A549 (cell line): ENCODE results near the gene COMT. TPM values are rescaled to one million over a fixed set of nuclear protein-coding genes. Genes with fewer than 3 reads are reported as not detected.

Source experiments
- ATAC-seq, 2 experiments: fragments of 200-7000 bp in 1 of 2; fragments of >200 bp in 1 of 2; cut with Nextera tagmentation in 1 of 2; cut with Tn5 transposase in 1 of 2; 3 replicates each; pipeline versions ENCODE4 v1.8.0 to v1.9.1; 2018 to 2020; ENCODE audit warnings: mild to moderate bottlenecking in 1 of 2, moderate library complexity in 1 of 2
- CTCF ChIA-PET: fragments of 300-600 bp; sonication (Branson Sonifier 250); formaldehyde crosslinking; extraction: SDS; loops from one replicate; lab custom pipeline; 2021; ENCODE audit warnings: antibody characterized with exemption, inconsistent platforms; lab: Yijun Ruan, JAX
- POLR2A ChIA-PET: fragments of 350-600 bp; formaldehyde crosslinking; extraction: SDS; loops from one replicate; lab custom pipeline; 2021; ENCODE audit warnings: antibody characterized with exemption, inconsistent platforms; lab: Yijun Ruan, JAX
- DNase-seq, 2 experiments: peaks; one replicate each; pipeline versions ENCODE4 v3.0.0 to v3.0.0-alpha.2; 2011 to 2016; ENCODE audit warnings: low read depth in 1 of 2, low spot score in 1 of 2
- FAIRE-seq: peaks from 2 replicates; lab custom pipeline; 2011; peaks lifted over from hg19 to GRCh38; lab: Jason Lieb, UNC
- H3K27ac ChIP-seq, 2 experiments: fragments of >200 bp; sonication (Bioruptor Twin); formaldehyde crosslinking; 3 replicates each; pipeline ENCODE4 v1.5.1; 2016 to 2017
- H3K4me1 ChIP-seq: fragments of >200 bp; sonication (Bioruptor Twin); formaldehyde crosslinking; 3 replicates; pipeline ENCODE4 v1.6.1; 2016
- H3K4me2 ChIP-seq: fragments of >200 bp; sonication (Bioruptor Twin); formaldehyde crosslinking; 3 replicates; pipeline ENCODE4 v1.6.1; 2016
- H3K4me3 ChIP-seq: fragments of >200 bp; sonication (Bioruptor Twin); formaldehyde crosslinking; 3 replicates; pipeline ENCODE4 v1.5.1; 2016
- H3K9me3 ChIP-seq: fragments of >200 bp; sonication (Bioruptor Twin); formaldehyde crosslinking; 3 replicates; pipeline ENCODE4 v1.6.1; 2016
- BHLHE40 ChIP-seq: IDR thresholded peaks from 2 replicates; pipeline ENCODE4 v1.6.1; 2012; ENCODE audit warnings: low read depth, low read length, inconsistent platforms
- CBX2 ChIP-seq: fragments of 200-600 bp; sonication (generic); IDR thresholded peaks from 2 replicates; pipeline ENCODE4 v1.6.1; 2016; ENCODE audit warnings: low read depth, mild to moderate bottlenecking, borderline replicate concordance
- CBX8 ChIP-seq: fragments of 200-600 bp; sonication (generic); IDR thresholded peaks from 2 replicates; pipeline ENCODE4 v1.6.1; 2016
- CHD2 ChIP-seq: fragments of 150-350 bp; IDR thresholded peaks from 2 replicates; pipeline ENCODE4 v1.6.1; 2014; ENCODE audit warnings: low read length; ENCODE audit not compliant: partially characterized antibody
- CHD4 ChIP-seq: fragments of 200-600 bp; sonication (generic); IDR thresholded peaks from 2 replicates; pipeline ENCODE4 v1.6.1; 2016; ENCODE audit warnings: antibody characterized with exemption, mild to moderate bottlenecking, borderline replicate concordance
- EHMT2 ChIP-seq: fragments of 200-600 bp; sonication (generic); IDR thresholded peaks from 2 replicates; pipeline ENCODE4 v1.6.1; 2016; ENCODE audit warnings: antibody characterized with exemption, low read depth, mild to moderate bottlenecking, moderate library complexity
- EP300 ChIP-seq, 2 experiments: fragments of >200 bp; sonication (Bioruptor Twin); formaldehyde crosslinking; IDR thresholded peaks; 2 replicates in 1 of 2; 3 replicates in 1 of 2; pipeline ENCODE4 v1.6.1; 2016 to 2017
- FOSB ChIP-seq: fragments of 250-450 bp; sonication (Bioruptor Pico); IDR thresholded peaks from 2 replicates; pipeline ENCODE4 v1.5.0; 2020; ENCODE audit warnings: mild to moderate bottlenecking, moderate library complexity
- GATA3 ChIP-seq: IDR thresholded peaks from 2 replicates; pipeline ENCODE4 v1.6.1; 2012; ENCODE audit warnings: borderline replicate concordance
- HOXA7 ChIP-seq: fragments of 250-450 bp; sonication (Bioruptor Pico); IDR thresholded peaks from 2 replicates; pipeline ENCODE4 v1.5.0; 2020; ENCODE audit warnings: mild to moderate bottlenecking, moderate library complexity
- HOXB13 ChIP-seq: fragments of 250-450 bp; sonication (Bioruptor Pico); IDR thresholded peaks from 2 replicates; pipeline ENCODE4 v1.5.0; 2020; ENCODE audit warnings: low read depth, mild to moderate bottlenecking, moderate library complexity
- JUN ChIP-seq, 2 experiments: fragments of >200 bp; sonication (Bioruptor Twin); formaldehyde crosslinking; IDR thresholded peaks; 2 replicates in 1 of 2; 3 replicates in 1 of 2; pipeline ENCODE4 v1.6.1; 2016 to 2017
- KDM5A ChIP-seq: fragments of 200-600 bp; sonication (generic); IDR thresholded peaks from 2 replicates; pipeline ENCODE4 v1.6.1; 2016; ENCODE audit warnings: antibody characterized with exemption, mild to moderate bottlenecking
- MAFK ChIP-seq: fragments of 450-650 bp; IDR thresholded peaks from 2 replicates; pipeline ENCODE4 v1.6.1; 2014; ENCODE audit not compliant: partially characterized antibody
- MAX ChIP-seq: IDR thresholded peaks from 2 replicates; pipeline ENCODE4 v1.6.1; 2012
- MAZ ChIP-seq: fragments of 150-350 bp; IDR thresholded peaks from 2 replicates; pipeline ENCODE4 v1.6.1; 2014; ENCODE audit warnings: antibody characterized with exemption, low read depth, low read length, borderline replicate concordance
- PHF8 ChIP-seq: fragments of 200-600 bp; sonication (generic); IDR thresholded peaks from 2 replicates; pipeline ENCODE4 v1.6.1; 2016; ENCODE audit warnings: low read depth, mild to moderate bottlenecking, antibody characterized with exemption, moderate library complexity, borderline replicate concordance
- RAD21 ChIP-seq, 2 experiments: fragments of >200 bp in 1 of 2; sonication (Bioruptor Twin) in 1 of 2; formaldehyde crosslinking in 1 of 2; IDR thresholded peaks in 1 of 2; conservative IDR thresholded peaks in 1 of 2; 2 replicates in 1 of 2; 3 replicates in 1 of 2; pipeline ENCODE4 v1.6.1; 2012 to 2018; ENCODE audit warnings: inconsistent platforms in 1 of 2
- REST ChIP-seq: fragments of 200-600 bp; sonication (generic); IDR thresholded peaks from 2 replicates; pipeline ENCODE4 v1.6.1; 2016; ENCODE audit warnings: antibody characterized with exemption, mild to moderate bottlenecking, moderate library complexity
- RFX5 ChIP-seq: fragments of 450-650 bp; IDR thresholded peaks from 2 replicates; pipeline ENCODE4 v1.7.1; 2014; ENCODE audit warnings: antibody characterized with exemption, mild to moderate bottlenecking, moderate library complexity
- RNF2 ChIP-seq: fragments of 200-600 bp; sonication (generic); IDR thresholded peaks from 2 replicates; pipeline ENCODE4 v1.6.1; 2016; ENCODE audit warnings: low read depth, mild to moderate bottlenecking, antibody characterized with exemption, moderate library complexity, borderline replicate concordance
- ZSCAN20 ChIP-seq: fragments of 250-450 bp; sonication (Bioruptor Pico); IDR thresholded peaks from 2 replicates; pipeline ENCODE4 v1.8.0; 2022; ENCODE audit warnings: mild to moderate bottlenecking, moderate library complexity
- WGBS: methylation state at CpG from one replicate; pipeline ENCODE4 v1.1.6; 2017; ENCODE audit errors: missing lambda C conversion rate; 5-methylcytosine and 5-hydroxymethylcytosine counted together
- polyA plus RNA-seq, 4 experiments: library from polyadenylated mRNA; depleted of rRNA in 3 of 4; stranded (reverse); fragments of >200 nt; fragmentation: RNase III in 1 of 4; extraction: RNeasy Plus Mini Kit Qiagen cat#74134 plus additional on column Dnase treatment in 1 of 4; gene quantifications; 2 replicates in 3 of 4; 3 replicates in 1 of 4; pipeline ENCODE4 v1.2.3, GENCODE V29; 2011 to 2017

The COMT gene
- polyA plus RNA-seq, 2 of the 4 experiments (the other 2 are of a cell fraction): 72.3 to 125 TPM

GRCh38 chr22:19898145-19898544 lies 43.4 kb upstream of the COMT start:
- no peak for ATAC-seq
- Histone ChIP-seq H3K4me1 (no peaks in the 10 kb centered on the region), H3K4me2 (no peak overlapping the region), H3K4me3 (no peak overlapping the region), H3K9me3 (no peaks in the 10 kb centered on the region), H3K27ac (no peak overlapping the region)
- TF ChIP-seq ZSCAN20 (CRISPR knock-in tag): no peak
- TF ChIP-seq FOSB: no peak
- TF ChIP-seq EP300 (IDR thresholded peaks at IDR 0.05): no peak
- CTCF ChIA-PET: interaction anchor here (2.1 to 4.1 kb wide), 2 partner anchors 142 to 168 kb away, joined by 5 to 18 read pairs; no protein-coding TSS in a partner anchor
- FAIRE-seq: no peak
- POLR2A ChIA-PET: no interaction called here
- WGBS: 92% methylated on average over 5 of the region's 7 CpGs
- no peak for DNase-seq

- no peak for TF ChIP-seq RAD21 (conservative IDR thresholded peaks at IDR 0.05 in 1 of 2, IDR thresholded peaks at IDR 0.05 in 1 of 2)
- no peak for TF ChIP-seq CBX8
- TF ChIP-seq EHMT2: no peak
- no peak for TF ChIP-seq CHD2
- TF ChIP-seq JUN (IDR thresholded peaks at IDR 0.05): no peak
- no peak for TF ChIP-seq RNF2
- TF ChIP-seq CHD4: no peak
- no peak for TF ChIP-seq RFX5
- no peak for TF ChIP-seq KDM5A
- no peak for TF ChIP-seq MAX
- no peak for TF ChIP-seq REST
- no peak for TF ChIP-seq HOXB13
- no peak for TF ChIP-seq HOXA7 (CRISPR knock-in tag)
- no peak for TF ChIP-seq BHLHE40
- TF ChIP-seq GATA3: no peak
- no peak for TF ChIP-seq MAZ
- TF ChIP-seq PHF8: no peak
- no peak for TF ChIP-seq MAFK
- no peak for TF ChIP-seq CBX2
- 90% methylated on average over 12 of the region's 16 CpGs for WGBS
- ATAC-seq: no peak
- Histone ChIP-seq H3K4me2 (no peak overlapping the region), H3K9me3 (no peaks in the 10 kb centered on the region), H3K4me1 (no peaks in the 10 kb centered on the region), H3K27ac (no peak overlapping the region), H3K4me3 (no peak overlapping the region)
- no peak for DNase-seq
- ChIA-PET CTCF (interaction anchor here (2.1 to 4.1 kb wide), 2 partner anchors 143 to 169 kb away, joined by 5 to 18 read pairs; no protein-coding TSS in a partner anchor), POLR2A (no interaction called here)
- FAIRE-seq: no peak
Observed at GRCh38 chr22:19898831-19899567, 42.6 kb upstream of the COMT start.
